ENCODE results near the gene OR10A3.

GRCh38 chr11:7969756-7970646 lies 28.5 kb upstream of the OR10A3 start:
- TF ChIP-seq CTCF (IDR thresholded peaks at IDR 0.05; ENCODE audit: low read length) (no peak), EZH2 (optimal IDR thresholded peaks at IDR 0.05; ENCODE audit: low read depth, low read length) (no peak), EZH2phosphoT487 (IDR thresholded peaks at IDR 0.05; ENCODE audit: low read length) (no peak)

Data from MM.1S (cell line).